NCI-H2227 treated with DMSO at 0.1 percent for 48 hours (cell line): ENCODE results near the gene GABRG3.
"Not testable (repeated sequence)": the region's sequence is repeated elsewhere in the genome, so short reads cannot be mapped to it uniquely, and the experiment has no call there.

ENCODE experiments used
- DNase-seq: peaks from one replicate; lab custom pipeline; 2025; lab: John Stamatoyannopoulos, UW

GABRG3 gene

GRCh38 chr15:27179789-27180188 is 208.8 kb downstream of the GABRG3 start:
- no peak for DNase-seq

GRCh38 chr15:27182561-27183110 is 211.7 kb downstream of the GABRG3 start:
- no peak for DNase-seq

GRCh38 chr15:27183201-27183600 is 212.2 kb downstream of the GABRG3 start:
- DNase-seq = no peak

DNA sequence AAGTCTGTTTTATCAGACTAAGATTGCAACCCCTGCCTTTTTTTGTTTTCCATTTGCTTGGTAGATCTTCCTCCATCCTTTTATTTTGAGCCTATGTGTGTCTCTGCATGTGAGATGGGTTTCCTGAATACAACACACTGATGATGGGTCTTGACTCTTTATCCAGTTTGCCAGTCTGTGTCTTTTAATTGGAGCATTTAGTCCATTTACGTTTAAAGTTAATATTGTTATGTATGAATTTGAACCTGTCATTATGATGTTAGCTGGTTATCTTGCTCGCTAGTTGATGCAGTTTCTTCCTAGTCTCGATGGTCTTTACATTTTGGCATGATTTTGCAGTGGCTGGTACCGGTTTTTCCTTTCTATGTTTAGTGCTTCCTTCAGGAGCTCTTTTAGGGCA is 220.5 kb downstream of the GABRG3 start:
- DNase-seq = not testable (repeated sequence)

DNA sequence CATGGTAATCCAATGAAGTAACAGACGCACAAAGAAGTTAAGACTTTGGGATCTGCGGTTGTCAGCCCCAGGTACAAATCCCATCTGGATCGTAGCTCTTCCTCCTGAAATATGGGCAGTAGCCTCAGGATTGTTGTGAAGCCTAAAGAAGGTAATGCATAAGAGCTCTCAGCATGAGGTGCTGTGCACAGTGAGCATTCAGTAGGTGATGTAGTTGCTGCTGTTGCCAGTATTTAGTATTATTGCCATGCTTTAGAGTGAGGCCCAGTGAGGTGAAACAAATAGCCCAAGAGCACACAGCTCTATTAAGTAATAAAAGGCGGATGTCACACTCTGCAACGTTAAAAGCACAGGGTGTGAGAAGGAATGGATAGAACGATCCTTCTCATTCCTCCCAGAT is 225.7 kb downstream of the GABRG3 start:
- no peak for DNase-seq

DNA sequence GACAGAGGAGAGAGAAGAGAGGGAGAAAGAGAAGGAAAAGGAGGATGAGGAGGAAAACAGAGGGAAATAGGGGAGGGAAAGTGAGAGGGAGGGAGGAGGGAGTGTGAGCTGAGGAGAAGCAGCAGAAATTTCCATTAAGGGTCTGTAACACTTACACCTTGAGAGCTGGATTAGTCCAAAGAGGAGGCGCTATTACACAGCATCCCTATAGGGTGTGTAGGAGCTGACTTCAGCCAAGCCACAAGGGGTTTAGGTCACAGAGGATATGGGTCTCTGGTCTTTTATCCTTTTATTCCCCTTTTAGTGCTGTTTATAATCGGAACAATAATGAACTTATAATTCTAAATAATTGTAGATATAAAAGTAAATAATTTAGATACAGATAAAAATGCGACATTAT is 230.4 kb downstream of the GABRG3 start:
- DNase-seq = no peak

GRCh38 chr15:27210176-27210575 is 239.2 kb downstream of the GABRG3 start:
- no peak for DNase-seq

DNA sequence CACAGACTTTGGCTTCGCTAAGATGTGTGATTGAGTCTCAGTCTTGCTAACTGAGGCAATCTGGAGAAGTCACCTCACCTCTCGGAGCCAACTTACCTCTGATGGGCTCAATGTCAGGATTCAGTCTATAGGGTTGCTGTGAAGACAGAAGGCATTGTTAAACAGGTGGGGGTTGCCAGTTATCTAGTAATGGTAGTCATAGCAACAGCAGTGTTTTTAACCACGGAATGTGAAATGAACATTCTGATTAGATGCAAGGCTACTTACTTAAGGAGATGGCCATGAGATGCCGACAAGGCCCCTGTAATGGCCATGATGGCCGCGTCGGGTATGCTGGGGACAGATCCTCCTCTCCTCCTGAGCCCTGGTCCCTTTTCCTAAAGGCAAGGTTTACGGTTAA is 243.1 kb downstream of the GABRG3 start:
- DNase-seq = no peak

DNA sequence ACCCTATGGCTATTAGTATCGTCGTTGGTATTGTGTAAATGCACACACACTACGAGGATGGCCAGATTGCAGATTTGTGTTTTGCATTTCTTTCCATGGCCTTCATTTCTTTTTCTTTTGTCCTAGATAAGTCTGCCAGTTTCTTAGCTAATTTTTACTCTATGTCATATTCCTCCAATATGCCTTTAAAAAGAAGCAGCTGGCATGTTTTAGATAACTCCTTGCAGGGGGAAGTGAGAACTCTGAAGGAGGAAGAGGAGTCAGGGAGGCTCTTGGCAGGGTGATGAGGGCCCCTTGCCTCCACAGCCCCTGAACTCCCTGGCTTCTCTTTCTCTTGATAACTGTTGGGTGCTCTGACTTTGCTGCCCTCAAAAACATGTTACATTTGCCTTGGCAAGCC is 244.0 kb downstream of the GABRG3 start:
- DNase-seq = no peak

DNA sequence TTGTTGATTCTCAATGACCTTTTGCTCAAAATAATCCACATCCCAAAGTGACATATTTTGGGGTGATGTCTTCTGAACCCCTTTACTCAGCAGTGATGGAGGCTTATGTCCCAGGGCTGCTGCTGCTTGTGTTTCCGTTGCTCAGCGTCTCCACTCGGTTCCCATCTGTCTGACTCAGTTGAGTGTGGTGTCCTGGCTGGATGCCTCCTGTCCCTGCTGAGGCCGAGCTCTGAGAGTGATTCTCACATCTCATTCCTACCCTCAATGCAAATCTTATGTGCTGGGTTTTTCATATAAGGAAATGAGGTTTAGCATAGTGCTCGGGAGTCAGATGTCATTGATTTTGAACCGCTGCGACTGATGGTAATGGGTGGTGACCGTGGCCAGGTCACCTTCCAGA is 247.4 kb downstream of the GABRG3 start:
- DNase-seq = no peak

DNA sequence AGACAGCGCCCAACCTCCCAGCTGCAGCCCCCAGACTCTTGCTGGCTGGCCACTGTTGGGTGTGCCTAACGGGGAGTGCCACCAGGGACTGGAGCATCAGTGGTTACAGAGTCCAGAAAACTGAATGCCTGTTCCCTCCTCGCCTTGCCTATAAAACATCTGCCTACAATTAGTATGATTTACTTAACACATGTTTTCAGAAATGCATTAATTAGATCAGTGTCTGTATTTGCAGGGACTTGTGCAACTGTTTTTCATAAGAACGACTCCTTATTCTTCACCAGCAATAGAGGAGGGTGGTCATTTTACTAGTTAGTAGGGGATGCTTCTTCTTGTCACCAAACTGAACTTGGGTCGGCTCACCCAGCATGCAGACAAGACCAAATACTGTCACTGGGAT is 248.7 kb downstream of the GABRG3 start:
- DNase-seq = no peak

DNA sequence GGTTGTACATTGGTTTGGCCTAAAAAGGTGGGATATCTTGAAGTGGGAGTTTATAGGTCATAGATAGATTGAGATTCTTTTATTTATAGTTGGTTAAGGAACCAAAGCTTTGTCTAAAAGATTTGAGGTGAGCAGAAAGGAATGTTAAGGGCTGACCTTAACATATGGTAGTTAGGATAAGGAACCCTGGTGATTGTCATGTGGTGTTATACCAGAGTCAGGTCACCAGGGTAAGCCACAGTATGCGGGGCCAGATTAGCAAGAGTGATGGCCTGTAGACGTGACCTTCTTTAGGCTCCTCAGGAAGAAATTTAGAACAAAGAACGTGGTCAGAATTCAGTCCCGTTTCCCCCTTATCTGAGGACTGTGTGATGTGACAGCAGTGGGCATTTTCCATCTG is 249.2 kb downstream of the GABRG3 start:
- no peak for DNase-seq

DNA sequence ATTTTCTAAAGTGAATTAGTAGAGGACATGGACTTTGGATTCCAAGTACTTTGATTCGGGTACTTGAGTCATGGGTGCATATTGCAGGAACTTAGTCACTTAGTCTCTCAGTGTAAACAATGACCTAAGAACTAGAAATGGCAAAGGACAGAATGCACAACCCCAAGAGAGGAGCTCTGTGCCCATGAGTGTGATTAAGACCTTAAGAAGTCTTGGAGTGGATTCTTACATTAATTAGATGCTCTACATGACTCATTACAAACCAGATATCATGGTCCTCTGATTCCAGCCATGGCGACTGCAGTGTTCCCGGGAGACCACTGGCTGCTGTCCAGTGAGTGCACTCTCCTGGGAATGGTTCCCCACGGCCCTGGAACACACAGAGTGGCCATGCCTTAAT is 251.5 kb downstream of the GABRG3 start:
- no peak for DNase-seq

DNA sequence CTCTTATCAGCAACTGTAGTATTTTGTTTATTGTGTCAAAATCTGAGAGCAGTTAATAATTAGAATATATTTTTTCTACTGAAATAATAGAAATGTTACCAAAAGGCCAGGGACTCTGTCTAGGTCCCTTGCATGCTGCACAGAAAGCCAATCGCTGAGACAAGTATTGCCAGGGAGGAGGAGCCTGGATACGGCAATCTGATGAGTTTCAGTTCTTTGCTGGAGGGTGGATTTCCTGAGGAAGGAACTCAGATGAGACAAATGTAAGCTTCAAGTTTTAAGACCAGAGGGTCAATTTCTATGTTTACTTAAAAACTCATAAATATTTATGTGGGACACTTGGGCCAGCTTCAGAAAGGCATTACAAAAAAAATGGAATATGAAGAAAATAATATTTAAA is 252.2 kb downstream of the GABRG3 start:
- DNase-seq = no peak

DNA sequence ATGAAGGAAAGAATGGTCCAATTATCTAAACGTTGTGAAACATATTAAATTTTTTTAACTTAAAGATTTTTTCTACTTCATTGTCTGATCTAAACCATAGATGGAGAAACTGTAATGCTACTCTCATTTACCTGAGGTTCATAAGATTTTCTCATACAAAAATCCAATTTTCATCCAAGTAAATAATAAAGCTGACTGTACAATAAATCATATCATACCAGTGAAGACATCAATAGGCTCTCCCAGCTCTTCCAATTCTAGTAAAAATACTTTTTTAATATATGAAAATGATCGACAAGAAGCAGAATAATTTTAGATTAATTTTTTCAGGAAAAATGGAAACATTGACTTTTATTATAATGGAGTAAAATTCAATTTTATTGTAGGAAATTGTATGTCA is 260.8 kb downstream of the GABRG3 start:
- DNase-seq = no peak

GRCh38 chr15:27232876-27233275 is 261.9 kb downstream of the GABRG3 start:
- no peak for DNase-seq

DNA sequence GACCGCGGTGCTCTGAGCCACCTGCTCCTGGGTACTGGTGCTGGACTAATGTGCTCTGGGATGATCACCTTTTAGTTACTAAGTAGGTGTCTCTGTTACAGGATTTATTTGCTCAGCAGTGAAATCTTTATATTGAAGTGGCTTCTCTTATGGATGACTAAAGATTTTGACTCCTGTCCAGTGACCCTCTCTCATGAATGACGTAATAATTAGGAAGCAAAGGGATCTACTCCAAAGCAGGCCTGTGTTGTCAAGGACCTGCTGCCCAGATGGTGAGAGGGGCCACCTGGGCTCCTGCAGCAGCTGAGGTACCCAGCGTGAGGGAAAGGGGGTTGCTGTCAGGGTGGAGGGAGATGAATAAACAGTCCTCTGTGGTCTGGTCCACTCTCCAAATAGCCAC is 263.6 kb downstream of the GABRG3 start:
- no peak for DNase-seq

DNA sequence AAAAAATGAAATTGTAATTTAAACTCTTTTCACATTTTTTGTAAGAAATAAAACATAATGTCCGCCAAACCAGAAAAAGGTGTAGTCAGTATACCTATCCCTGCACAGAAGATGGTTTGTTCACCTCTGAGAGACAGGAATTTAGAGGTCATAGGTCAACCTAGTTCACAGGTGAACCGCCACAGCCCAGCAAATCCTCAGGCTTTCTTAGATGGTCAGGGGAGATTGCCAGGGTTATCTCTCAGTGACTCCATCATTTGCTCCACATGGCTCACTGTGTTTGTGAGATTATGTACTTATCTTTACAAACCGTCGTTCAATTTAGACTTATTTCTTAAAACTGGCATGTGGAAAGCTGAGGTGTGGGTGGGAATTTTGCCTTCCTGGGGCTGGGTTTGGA is 264.2 kb downstream of the GABRG3 start:
- DNase-seq = no peak

- no peak for DNase-seq
These were observed 264.7 kb downstream of the GABRG3 start for GRCh38 chr15:27235681-27236080.

GRCh38 chr15:27237319-27237939 is 266.4 kb downstream of the GABRG3 start:
- DNase-seq = no peak

DNA sequence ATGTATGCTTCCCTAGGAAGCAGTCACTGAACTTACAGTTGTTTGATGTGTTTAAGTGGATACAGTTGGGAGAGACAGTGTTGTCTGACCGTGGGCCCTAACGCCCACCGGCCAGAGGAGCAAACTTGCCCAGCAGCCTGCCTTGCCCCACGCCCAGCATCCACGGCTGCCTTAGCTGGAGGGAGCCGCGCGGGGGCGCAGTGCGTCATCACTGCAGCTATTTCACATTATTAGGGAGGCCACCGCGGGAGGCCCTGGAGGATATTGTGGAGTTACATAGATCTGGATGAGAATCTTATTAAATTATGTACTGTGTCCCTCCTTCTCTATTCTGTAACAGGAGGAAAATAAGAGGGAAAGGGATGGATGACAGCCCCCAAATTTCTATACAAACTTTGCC is 267.2 kb downstream of the GABRG3 start:
- peak; percentile 26 for DNase-seq

DNA sequence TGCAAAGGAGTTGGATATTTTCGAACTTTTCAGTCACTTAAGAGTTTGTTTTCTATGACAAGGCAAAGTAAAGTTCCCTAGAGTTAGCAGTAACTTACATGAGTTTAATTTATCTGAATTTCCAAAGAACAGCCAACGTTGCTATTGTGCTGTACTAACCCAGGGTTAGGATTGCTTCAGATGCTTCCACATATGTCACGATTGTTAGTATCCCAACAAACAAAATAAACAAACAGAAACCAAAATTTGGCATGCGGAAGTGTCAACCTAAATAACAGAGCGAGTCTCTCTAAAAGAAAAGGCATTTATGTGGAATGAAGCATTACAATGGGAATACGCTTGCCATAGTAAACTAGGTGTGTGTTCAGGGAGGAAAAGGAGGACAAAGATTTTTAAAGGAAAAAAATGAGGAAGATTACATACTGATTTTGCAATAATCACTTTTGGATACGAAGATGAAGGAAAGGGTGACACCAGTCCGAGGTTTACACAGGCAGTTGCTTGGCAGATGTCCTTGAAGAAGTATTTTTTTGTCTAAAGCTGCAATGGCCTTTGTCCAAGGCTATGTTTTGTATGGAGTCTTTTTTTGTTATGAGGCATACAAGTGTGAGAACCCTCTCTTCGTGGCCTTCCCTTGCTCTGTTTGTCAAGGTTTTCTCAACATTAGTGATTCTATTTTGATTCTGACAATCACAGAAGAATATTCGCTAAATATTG is 267.9 kb downstream of the GABRG3 start:
- DNase-seq = no peak

- DNase-seq = no peak
These were observed 271.0 kb downstream of the GABRG3 start for GRCh38 chr15:27241943-27242342.

- no peak for DNase-seq
These were observed 273.1 kb downstream of the GABRG3 start for GRCh38 chr15:27244047-27244446.
